SK-N-SH treated with all-trans-retinoic acid at 6 μM for 48 hours (cell line): ENCODE measurements around the gene RAB5IF.

Experiments
- ATAC-seq: fragments of 200-7000 bp; cut with Tn5 transposase; 3 replicates; pipeline ENCODE4 v1.9.1; 2020; ENCODE audit warnings: mild to moderate bottlenecking, moderate library complexity
- ARNTL ChIP-seq: fragments of 450-650 bp; formaldehyde crosslinking; IDR thresholded peaks from 2 replicates; pipeline ENCODE4 v1.5.0; 2020; ENCODE audit warnings: low read depth, mild to moderate bottlenecking, moderate library complexity, borderline replicate concordance
- CSRNP3 ChIP-seq: fragments of 250-450 bp; sonication (Bioruptor Pico); IDR thresholded peaks from 2 replicates; pipeline ENCODE4 v1.5.1; 2021; ENCODE audit warnings: mild to moderate bottlenecking, moderate library complexity
- ESRRG ChIP-seq: fragments of 250-450 bp; sonication (Bioruptor Pico); IDR thresholded peaks from 2 replicates; pipeline ENCODE4 v1.6.1; 2021; ENCODE audit warnings: mild to moderate bottlenecking
- GLIS3 ChIP-seq: fragments of 250-450 bp; sonication (Bioruptor Pico); IDR thresholded peaks from 2 replicates; pipeline ENCODE4 v1.5.0; 2020; ENCODE audit warnings: mild to moderate bottlenecking, moderate library complexity
- OSR1 ChIP-seq: fragments of 250-450 bp; sonication (Bioruptor Pico); IDR thresholded peaks from 2 replicates; pipeline ENCODE4 v1.8.0; 2022; ENCODE audit warnings: moderate library complexity, mild to moderate bottlenecking, inconsistent platforms
- PPARA ChIP-seq: fragments of 250-450 bp; sonication (Bioruptor Pico); IDR thresholded peaks from 2 replicates; pipeline ENCODE4 v1.5.0; 2020; ENCODE audit warnings: mild to moderate bottlenecking, borderline replicate concordance
- RARB ChIP-seq: fragments of 250-450 bp; sonication (Bioruptor Pico); IDR thresholded peaks from 2 replicates; pipeline ENCODE4 v1.8.0; 2021; ENCODE audit warnings: mild to moderate bottlenecking, moderate library complexity
- SNAI2 ChIP-seq: fragments of 250-450 bp; sonication (Bioruptor Pico); IDR thresholded peaks from 2 replicates; pipeline ENCODE4 v1.5.0; 2020; ENCODE audit warnings: mild to moderate bottlenecking, moderate library complexity
- TOX ChIP-seq: fragments of 250-450 bp; sonication (Bioruptor Pico); IDR thresholded peaks from 2 replicates; pipeline ENCODE4 v1.8.0; 2021; ENCODE audit warnings: mild to moderate bottlenecking, moderate library complexity, borderline replicate concordance
- ZC3H10 ChIP-seq: fragments of 250-450 bp; sonication (Bioruptor Pico); IDR thresholded peaks from 2 replicates; pipeline ENCODE4 v1.5.1; 2021; ENCODE audit warnings: mild to moderate bottlenecking, moderate library complexity
- ZNF70 ChIP-seq: fragments of 450-650 bp; formaldehyde crosslinking; IDR thresholded peaks from 2 replicates; pipeline ENCODE4 v1.5.0; 2020; ENCODE audit warnings: mild to moderate bottlenecking, moderate library complexity
- ZNF8 ChIP-seq: fragments of 450-650 bp; formaldehyde crosslinking; IDR thresholded peaks from 2 replicates; pipeline ENCODE4 v1.5.0; 2020; ENCODE audit warnings: mild to moderate bottlenecking, moderate library complexity
- TF ChIP-seq, protein P1 (sequence below): fragments of 250-450 bp; sonication (Bioruptor Pico); IDR thresholded peaks from 2 replicates; pipeline ENCODE4 v1.5.0; 2020; ENCODE audit warnings: mild to moderate bottlenecking, moderate library complexity
- TF ChIP-seq, protein P2 (sequence below): fragments of 250-450 bp; sonication (Bioruptor Pico); IDR thresholded peaks from 2 replicates; pipeline ENCODE4 v1.8.0; 2020; ENCODE audit warnings: mild to moderate bottlenecking, moderate library complexity, borderline replicate concordance
- TF ChIP-seq, protein P3 (sequence below): fragments of 250-450 bp; sonication (Bioruptor Pico); IDR thresholded peaks from 2 replicates; pipeline ENCODE4 v1.8.0; 2021; ENCODE audit warnings: low read depth, mild to moderate bottlenecking, moderate library complexity, borderline replicate concordance

RAB5IF gene

GRCh38 chr20:36656733-36657132, 51.2 kb downstream of the RAB5IF start:
- ATAC-seq: no peak
- TF ChIP-seq TOX (CRISPR knock-in tag): no peak
- no peak for TF ChIP-seq ZC3H10

DNA sequence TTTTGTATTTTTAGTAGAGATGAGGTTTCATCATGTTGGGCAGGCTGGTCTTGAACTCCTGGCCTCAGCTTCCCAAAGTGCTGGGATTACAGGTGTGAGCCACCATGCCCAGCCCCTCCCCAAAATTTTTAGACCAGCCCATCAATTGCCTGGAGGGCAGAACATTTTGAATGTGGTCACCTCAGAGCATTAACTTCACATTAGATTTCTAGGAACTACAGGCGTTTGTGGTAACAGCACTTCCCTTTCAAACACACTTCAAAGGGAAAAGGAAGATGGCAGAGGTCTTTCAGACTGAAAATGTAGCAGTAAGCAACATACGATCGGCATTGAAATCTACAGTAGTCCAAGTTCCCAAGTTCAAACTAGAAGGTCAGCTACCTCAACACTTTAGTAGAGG, 52.7 kb downstream of the RAB5IF start:
- no peak for ATAC-seq
- TF ChIP-seq TOX (CRISPR knock-in tag): no peak
- TF ChIP-seq ARNTL: no peak
- no peak for TF ChIP-seq OSR1 (CRISPR knock-in tag)
- TF ChIP-seq, protein P1, sequence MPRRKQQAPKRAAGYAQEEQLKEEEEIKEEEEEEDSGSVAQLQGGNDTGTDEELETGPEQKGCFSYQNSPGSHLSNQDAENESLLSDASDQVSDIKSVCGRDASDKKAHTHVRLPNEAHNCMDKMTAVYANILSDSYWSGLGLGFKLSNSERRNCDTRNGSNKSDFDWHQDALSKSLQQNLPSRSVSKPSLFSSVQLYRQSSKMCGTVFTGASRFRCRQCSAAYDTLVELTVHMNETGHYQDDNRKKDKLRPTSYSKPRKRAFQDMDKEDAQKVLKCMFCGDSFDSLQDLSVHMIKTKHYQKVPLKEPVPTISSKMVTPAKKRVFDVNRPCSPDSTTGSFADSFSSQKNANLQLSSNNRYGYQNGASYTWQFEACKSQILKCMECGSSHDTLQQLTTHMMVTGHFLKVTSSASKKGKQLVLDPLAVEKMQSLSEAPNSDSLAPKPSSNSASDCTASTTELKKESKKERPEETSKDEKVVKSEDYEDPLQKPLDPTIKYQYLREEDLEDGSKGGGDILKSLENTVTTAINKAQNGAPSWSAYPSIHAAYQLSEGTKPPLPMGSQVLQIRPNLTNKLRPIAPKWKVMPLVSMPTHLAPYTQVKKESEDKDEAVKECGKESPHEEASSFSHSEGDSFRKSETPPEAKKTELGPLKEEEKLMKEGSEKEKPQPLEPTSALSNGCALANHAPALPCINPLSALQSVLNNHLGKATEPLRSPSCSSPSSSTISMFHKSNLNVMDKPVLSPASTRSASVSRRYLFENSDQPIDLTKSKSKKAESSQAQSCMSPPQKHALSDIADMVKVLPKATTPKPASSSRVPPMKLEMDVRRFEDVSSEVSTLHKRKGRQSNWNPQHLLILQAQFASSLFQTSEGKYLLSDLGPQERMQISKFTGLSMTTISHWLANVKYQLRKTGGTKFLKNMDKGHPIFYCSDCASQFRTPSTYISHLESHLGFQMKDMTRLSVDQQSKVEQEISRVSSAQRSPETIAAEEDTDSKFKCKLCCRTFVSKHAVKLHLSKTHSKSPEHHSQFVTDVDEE (CRISPR knock-in tag): no peak
- no peak for TF ChIP-seq RARB (CRISPR knock-in tag)
- no peak for TF ChIP-seq ZNF70 (CRISPR knock-in tag)
- no peak for TF ChIP-seq SNAI2
- no peak for TF ChIP-seq ESRRG (CRISPR knock-in tag)
- TF ChIP-seq, protein P2, sequence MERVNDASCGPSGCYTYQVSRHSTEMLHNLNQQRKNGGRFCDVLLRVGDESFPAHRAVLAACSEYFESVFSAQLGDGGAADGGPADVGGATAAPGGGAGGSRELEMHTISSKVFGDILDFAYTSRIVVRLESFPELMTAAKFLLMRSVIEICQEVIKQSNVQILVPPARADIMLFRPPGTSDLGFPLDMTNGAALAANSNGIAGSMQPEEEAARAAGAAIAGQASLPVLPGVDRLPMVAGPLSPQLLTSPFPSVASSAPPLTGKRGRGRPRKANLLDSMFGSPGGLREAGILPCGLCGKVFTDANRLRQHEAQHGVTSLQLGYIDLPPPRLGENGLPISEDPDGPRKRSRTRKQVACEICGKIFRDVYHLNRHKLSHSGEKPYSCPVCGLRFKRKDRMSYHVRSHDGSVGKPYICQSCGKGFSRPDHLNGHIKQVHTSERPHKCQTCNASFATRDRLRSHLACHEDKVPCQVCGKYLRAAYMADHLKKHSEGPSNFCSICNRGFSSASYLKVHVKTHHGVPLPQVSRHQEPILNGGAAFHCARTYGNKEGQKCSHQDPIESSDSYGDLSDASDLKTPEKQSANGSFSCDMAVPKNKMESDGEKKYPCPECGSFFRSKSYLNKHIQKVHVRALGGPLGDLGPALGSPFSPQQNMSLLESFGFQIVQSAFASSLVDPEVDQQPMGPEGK: no peak
- TF ChIP-seq GLIS3 (CRISPR knock-in tag): no peak
- no peak for TF ChIP-seq PPARA (CRISPR knock-in tag)
- TF ChIP-seq CSRNP3: no peak
- TF ChIP-seq ZNF8 (CRISPR knock-in tag): no peak
- TF ChIP-seq, protein P3, sequence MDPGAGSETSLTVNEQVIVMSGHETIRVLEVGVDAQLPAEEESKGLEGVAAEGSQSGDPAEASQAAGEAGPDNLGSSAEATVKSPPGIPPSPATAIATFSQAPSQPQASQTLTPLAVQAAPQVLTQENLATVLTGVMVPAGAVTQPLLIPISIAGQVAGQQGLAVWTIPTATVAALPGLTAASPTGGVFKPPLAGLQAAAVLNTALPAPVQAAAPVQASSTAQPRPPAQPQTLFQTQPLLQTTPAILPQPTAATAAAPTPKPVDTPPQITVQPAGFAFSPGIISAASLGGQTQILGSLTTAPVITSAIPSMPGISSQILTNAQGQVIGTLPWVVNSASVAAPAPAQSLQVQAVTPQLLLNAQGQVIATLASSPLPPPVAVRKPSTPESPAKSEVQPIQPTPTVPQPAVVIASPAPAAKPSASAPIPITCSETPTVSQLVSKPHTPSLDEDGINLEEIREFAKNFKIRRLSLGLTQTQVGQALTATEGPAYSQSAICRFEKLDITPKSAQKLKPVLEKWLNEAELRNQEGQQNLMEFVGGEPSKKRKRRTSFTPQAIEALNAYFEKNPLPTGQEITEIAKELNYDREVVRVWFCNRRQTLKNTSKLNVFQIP (CRISPR knock-in tag): no peak
